H1 (cell line): ENCODE results near the gene ATP10D. TPM values are rescaled to one million over a fixed set of nuclear protein-coding genes. Genes with fewer than 3 reads are reported as not detected.

ENCODE experiments used
- CTCF ChIA-PET: fragments of 300-600 bp; sonication (Branson Sonifier 250); formaldehyde crosslinking; loops from one replicate; lab custom pipeline; 2021; ENCODE audit not compliant: partially characterized antibody; lab: Charles Lee
- POLR2A ChIA-PET: fragments of 300-600 bp; sonication (Branson Sonifier 250); formaldehyde crosslinking; loops from one replicate; lab custom pipeline; 2021; ENCODE audit warnings: inconsistent platforms; ENCODE audit not compliant: partially characterized antibody; lab: Charles Lee
- DNase-seq, 2 experiments: peaks; one replicate each; pipeline versions ENCODE4 v3.0.0 to v3.0.0-alpha.2; 2010 to 2022; ENCODE audit warnings: low spot score in 2 of 2, low read depth in 1 of 2, mixed read lengths in 1 of 2
- FAIRE-seq: peaks from 2 replicates; lab custom pipeline; 2011; peaks lifted over from hg19 to GRCh38; lab: Jason Lieb, UNC
- H2AFZ ChIP-seq: 2 replicates; pipeline ENCODE4 v1.8.1; 2012; ENCODE audit warnings: low read length, inconsistent platforms
- H2AK5ac ChIP-seq: 2 replicates; pipeline ENCODE4 v1.6.1; 2013; ENCODE audit warnings: low read depth, low read length
- H2BK120ac ChIP-seq: replicated peaks from 2 replicates; pipeline ENCODE3; 2013; ENCODE audit warnings: low read depth, low read length, inconsistent platforms
- H2BK12ac ChIP-seq: 2 replicates; pipeline ENCODE4 v1.6.1; 2013; ENCODE audit warnings: low read depth, low read length
- H2BK15ac ChIP-seq: 2 replicates; pipeline ENCODE4 v1.6.1; 2013; ENCODE audit warnings: low read length
- H2BK20ac ChIP-seq: 2 replicates; pipeline ENCODE4 v1.6.1; 2013; ENCODE audit warnings: low read length
- H2BK5ac ChIP-seq: 2 replicates; pipeline ENCODE4 v1.6.1; 2013; ENCODE audit warnings: low read depth, low read length
- H3K14ac ChIP-seq: 2 replicates; pipeline ENCODE4 v1.6.1; 2013; ENCODE audit warnings: inconsistent platforms; ENCODE audit not compliant: insufficient read length
- H3K18ac ChIP-seq: 2 replicates; pipeline ENCODE4 v1.6.1; 2013; ENCODE audit warnings: low read length; ENCODE audit errors: extremely low read depth
- H3K23ac ChIP-seq: 2 replicates; pipeline ENCODE4 v1.6.1; 2013; ENCODE audit warnings: inconsistent platforms; ENCODE audit not compliant: insufficient read length
- H3K23me2 ChIP-seq: 2 replicates; pipeline ENCODE4 v1.6.1; 2013; ENCODE audit warnings: low read depth, low read length
- H3K27ac ChIP-seq: 2 replicates; pipeline ENCODE4 v1.6.1; 2011; ENCODE audit warnings: low read depth, low read length, inconsistent platforms
- H3K27me3 ChIP-seq, 4 experiments: replicated peaks in 1 of 4; 1 replicate in 1 of 4; 2 replicates in 3 of 4; pipeline versions ENCODE4 v1.6.1 to v1.8.1; 2011 to 2013; ENCODE audit warnings: low read length in 3 of 4, mild to moderate bottlenecking in 3 of 4, inconsistent platforms in 2 of 4, mixed read lengths in 2 of 4, moderate library complexity in 1 of 4; ENCODE audit not compliant: control insufficient read depth in 3 of 4, insufficient read depth in 3 of 4; ENCODE audit errors: extremely low read depth in 1 of 4
- H3K36me3 ChIP-seq, 4 experiments: 2 replicates each; pipeline versions ENCODE4 v1.6.1 to v1.8.1; 2011 to 2013; ENCODE audit warnings: mild to moderate bottlenecking in 4 of 4, low read length in 3 of 4, moderate library complexity in 2 of 4, control low read depth in 1 of 4, inconsistent platforms in 1 of 4; ENCODE audit not compliant: insufficient read depth in 4 of 4, control insufficient read depth in 2 of 4
- H3K4ac ChIP-seq: replicated peaks from 2 replicates; pipeline ENCODE3; 2013; ENCODE audit warnings: low read length, low read depth, mixed read lengths, inconsistent platforms; ENCODE audit not compliant: insufficient read length
- H3K4me1 ChIP-seq, 4 experiments: replicated peaks in 1 of 4; 1 replicate in 1 of 4; 2 replicates in 3 of 4; pipeline versions ENCODE4 v1.6.1 to v1.8.1; 2011 to 2013; ENCODE audit warnings: low read length in 3 of 4, inconsistent platforms in 2 of 4, mixed read lengths in 1 of 4; ENCODE audit not compliant: insufficient read depth in 4 of 4, control insufficient read depth in 3 of 4
- H3K4me2 ChIP-seq, 2 experiments: 2 replicates each; pipeline versions ENCODE4 v1.6.1 to v1.8.1; 2011 to 2013; ENCODE audit warnings: low read depth in 2 of 2, low read length in 2 of 2, control low read depth in 1 of 2, inconsistent platforms in 1 of 2, mild to moderate bottlenecking in 1 of 2; ENCODE audit not compliant: insufficient read depth in 1 of 2
- H3K4me3 ChIP-seq, 4 experiments: fragments of 200-600, 300-600 bp in 1 of 4; sonication (generic), shearing (Covaris generic), sonication (Bioruptor Twin) in 1 of 4; 2 replicates each; pipeline versions ENCODE4 v1.5.1 to v1.8.1; 2011 to 2016; ENCODE audit warnings: low read length in 4 of 4, low read depth in 3 of 4, control low read depth in 2 of 4, inconsistent platforms in 2 of 4, mild to moderate bottlenecking in 2 of 4, mixed read lengths in 1 of 4, moderate library complexity in 1 of 4; ENCODE audit not compliant: insufficient read depth in 2 of 4; ENCODE audit errors: extremely low read depth in 1 of 4
- H3K56ac ChIP-seq: replicated peaks from 2 replicates; pipeline ENCODE3; 2013; ENCODE audit warnings: low read depth, mild to moderate bottlenecking, mixed read lengths, low read length, inconsistent platforms; ENCODE audit not compliant: insufficient read length
- H3K79me1 ChIP-seq: 2 replicates; pipeline ENCODE4 v1.6.1; 2013; ENCODE audit warnings: low read depth, low read length, control low read depth
- H3K79me2 ChIP-seq, 2 experiments: 2 replicates each; pipeline versions ENCODE4 v1.6.1 to v1.8.1; 2012 to 2013; ENCODE audit warnings: low read length in 2 of 2, mild to moderate bottlenecking in 2 of 2, inconsistent platforms in 1 of 2; ENCODE audit not compliant: insufficient read depth in 2 of 2, control insufficient read depth in 1 of 2
- H3K9ac ChIP-seq, 4 experiments: replicated peaks in 1 of 4; 1 replicate in 1 of 4; 2 replicates in 3 of 4; pipeline versions ENCODE4 v1.6.1 to v1.8.1; 2011 to 2013; ENCODE audit warnings: low read depth in 3 of 4, low read length in 3 of 4, control low read depth in 2 of 4, mild to moderate bottlenecking in 2 of 4, moderate library complexity in 2 of 4, inconsistent platforms in 1 of 4; ENCODE audit errors: extremely low read depth in 1 of 4
- H3K9me3 ChIP-seq, 2 experiments: 2 replicates each; pipeline versions ENCODE4 v1.6.1 to v1.8.1; 2012 to 2013; ENCODE audit warnings: mild to moderate bottlenecking in 2 of 2, moderate library complexity in 2 of 2, control low read depth in 1 of 2, inconsistent platforms in 1 of 2, low read depth in 1 of 2, low read length in 1 of 2, mixed read lengths in 1 of 2; ENCODE audit not compliant: insufficient read depth in 2 of 2
- H4K20me1 ChIP-seq, 2 experiments: replicated peaks in 1 of 2; 2 replicates each; pipeline versions ENCODE3 to v1.8.1; 2011 to 2013; ENCODE audit warnings: inconsistent platforms in 2 of 2, low read length in 2 of 2, mild to moderate bottlenecking in 1 of 2; ENCODE audit not compliant: insufficient read depth in 2 of 2, control insufficient read depth in 1 of 2
- H4K5ac ChIP-seq: 2 replicates; pipeline ENCODE4 v1.6.1; 2013; ENCODE audit warnings: low read length, low read depth, mixed read lengths, inconsistent platforms; ENCODE audit not compliant: insufficient read length
- H4K8ac ChIP-seq: 2 replicates; pipeline ENCODE4 v1.8.0; 2013; ENCODE audit warnings: mild to moderate bottlenecking, moderate library complexity, low read length, inconsistent platforms; ENCODE audit not compliant: insufficient read depth; ENCODE audit errors: extremely low read depth
- H4K91ac ChIP-seq: replicated peaks from 2 replicates; pipeline ENCODE3; 2013; ENCODE audit warnings: low read length, mixed read lengths, inconsistent platforms; ENCODE audit not compliant: insufficient read length
- CHD2 ChIP-seq: IDR thresholded peaks from 2 replicates; pipeline ENCODE4 v1.6.1; 2012; ENCODE audit warnings: low read length, improper control_type of control experiment
- EGR1 ChIP-seq: IDR thresholded peaks from 2 replicates; pipeline ENCODE4 v1.6.1; 2011; ENCODE audit warnings: low read depth, low read length, borderline replicate concordance
- FOSL1 ChIP-seq: IDR thresholded peaks from 2 replicates; pipeline ENCODE4 v1.6.1; 2011; ENCODE audit warnings: mild to moderate bottlenecking, low read depth, low read length, moderate library complexity; ENCODE audit not compliant: insufficient read depth
- HDAC2 ChIP-seq, 2 experiments: fragments of 300-600 bp in 1 of 2; sonication (generic) in 1 of 2; IDR thresholded peaks; 2 replicates each; pipeline ENCODE4 v1.6.1; 2011 to 2012; ENCODE audit warnings: low read depth in 2 of 2, low read length in 2 of 2, mild to moderate bottlenecking in 2 of 2, moderate library complexity in 2 of 2, borderline replicate concordance in 1 of 2, inconsistent platforms in 1 of 2
- JUN ChIP-seq: IDR thresholded peaks from 2 replicates; pipeline ENCODE4 v1.6.1; 2011; ENCODE audit warnings: low read depth, mild to moderate bottlenecking, improper control_type of control experiment, low read length
- JUND ChIP-seq: IDR thresholded peaks from 2 replicates; pipeline ENCODE4 v1.6.1; 2011; ENCODE audit warnings: mild to moderate bottlenecking, improper control_type of control experiment, low read length
- KDM5A ChIP-seq: fragments of 200-600 bp; IDR thresholded peaks from 2 replicates; pipeline ENCODE4 v1.7.1; 2012; ENCODE audit warnings: mild to moderate bottlenecking, low read length, inconsistent platforms, mixed read lengths
- MAFK ChIP-seq: IDR thresholded peaks from 2 replicates; pipeline ENCODE4 v1.6.1; 2012; ENCODE audit warnings: low read depth, mild to moderate bottlenecking, improper control_type of control experiment, low read length
- NRF1 ChIP-seq: IDR thresholded peaks from 2 replicates; pipeline ENCODE4 v1.6.1; 2011; ENCODE audit warnings: mild to moderate bottlenecking, low read depth, low read length, improper control_type of control experiment
- POLR2A ChIP-seq, 2 experiments: IDR thresholded peaks; 1 replicate in 1 of 2; 2 replicates in 1 of 2; pipeline ENCODE4 v1.6.1; 2011; ENCODE audit warnings: low read depth in 2 of 2, low read length in 2 of 2, mild to moderate bottlenecking in 2 of 2; ENCODE audit errors: control extremely low read depth in 1 of 2
- RBBP5 ChIP-seq: IDR thresholded peaks from 2 replicates; pipeline ENCODE4 v1.7.1; 2012; ENCODE audit warnings: low read depth, mild to moderate bottlenecking, inconsistent platforms, low read length, moderate library complexity, borderline replicate concordance
- SIN3A ChIP-seq, 2 experiments: IDR thresholded peaks in 1 of 2; conservative IDR thresholded peaks in 1 of 2; 2 replicates each; pipeline ENCODE4 v1.6.1; 2011 to 2012; ENCODE audit warnings: low read length in 2 of 2, improper control_type of control experiment in 1 of 2, low read depth in 1 of 2, mild to moderate bottlenecking in 1 of 2
- TCF12 ChIP-seq: IDR thresholded peaks from 2 replicates; pipeline ENCODE4 v1.6.1; 2011; ENCODE audit warnings: low read depth, mild to moderate bottlenecking, low read length
- WGBS, 2 experiments: shearing (Covaris generic) in 1 of 2; methylation state at CpG; one replicate each; pipeline versions ENCODE4 v1.1.6 to v1.1.7; 2013 to 2015; ENCODE audit warnings: low lambda C conversion rate in 2 of 2, mixed read lengths in 2 of 2, inconsistent platforms in 1 of 2, low coverage in 1 of 2, missing lambda C conversion rate in 1 of 2; ENCODE audit not compliant: insufficient replicate concordance in 2 of 2, insufficient coverage in 1 of 2, insufficient read length in 1 of 2; ENCODE audit errors: extremely low coverage in 1 of 2, missing lambda C conversion rate in 1 of 2; 5-methylcytosine and 5-hydroxymethylcytosine counted together
- polyA plus RNA-seq, 7 experiments: library from polyadenylated mRNA; depleted of rRNA in 3 of 7; stranded (reverse) in 5 of 7; unstranded in 2 of 7; fragments of >200 nt in 5 of 7; fragments of 200-250 nt in 2 of 7; gene quantifications; 1 replicate in 5 of 7; 2 replicates in 1 of 7; 4 replicates in 1 of 7; pipeline versions ENCODE4 v1.2.1 to v1.2.3, GENCODE V29; 2011 to 2013; ENCODE audit warnings: missing spikeins in 2 of 7, mixed read lengths in 2 of 7
- total RNA-seq: library from RNA; stranded (reverse); fragmentation: NEBNext Ultra II Directional; extraction: Animal tissue kit (Norgen Biotek cat#: 25700); gene quantifications from 2 replicates; pipeline ENCODE4 v1.2.1, GENCODE V29; 2021
- TF ChIP-seq, protein P1 (sequence below): IDR thresholded peaks from 2 replicates; pipeline ENCODE4 v1.6.1; 2011; ENCODE audit warnings: low read length, improper control_type of control experiment

ATP10D gene
- total and polyA plus RNA-seq, 2 of the 8 experiments (the other 6 are each of a cell fraction or from before 2014, with no cell fraction given) = 2.9 to 5.9 TPM

DNA sequence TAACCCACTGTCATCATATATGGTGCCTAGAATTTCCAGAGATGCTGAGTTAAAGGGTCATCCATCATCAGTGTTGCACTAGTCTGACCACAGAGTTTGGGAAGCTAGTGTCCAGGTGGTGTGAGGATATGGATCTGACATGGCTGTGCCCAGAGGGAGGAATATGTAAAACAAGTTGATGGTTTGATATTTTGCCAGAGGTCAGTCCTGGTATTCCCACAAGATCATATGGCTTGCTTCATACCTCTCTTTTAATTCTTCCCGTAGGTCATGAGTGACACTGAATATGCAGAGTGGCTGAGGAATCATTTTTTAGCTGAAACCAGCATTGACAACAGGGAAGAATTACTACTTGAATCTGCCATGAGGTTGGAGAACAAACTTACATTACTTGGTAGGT lies 75.6 kb downstream of the ATP10D start:
- no peak overlapping the region for H4K8ac ChIP-seq
- H3K79me2 ChIP-seq = no peaks in the 10 kb centered on the region
- H4K5ac ChIP-seq = no peak overlapping the region
- H2BK120ac ChIP-seq = no peak overlapping the region
- H2BK5ac ChIP-seq = no peak overlapping the region
- H3K4me2 ChIP-seq = no peak overlapping the region
- FAIRE-seq = no peak
- H3K23me2 ChIP-seq = no peaks in the 10 kb centered on the region
- H4K91ac ChIP-seq = no peak overlapping the region
- H3K14ac ChIP-seq = no peak overlapping the region
- no peak overlapping the region for H3K9ac ChIP-seq
- WGBS, 2 experiments = 94% methylated on average over 1 of the region's 1 CpG; no CpG with 5 or more reads in 1 of the 2 experiments
- H2BK12ac ChIP-seq = no peak overlapping the region
- no peak overlapping the region for H3K4me3 ChIP-seq
- H2BK15ac ChIP-seq = no peak overlapping the region
- POLR2A ChIA-PET = no interaction called here
- H3K79me1 ChIP-seq = no peaks in the 10 kb centered on the region
- no peak overlapping the region for H3K4ac ChIP-seq
- no peak overlapping the region for H3K27ac ChIP-seq
- peaks cover 0 to 2% (median 0%) of the 10 kb centered on the region in 4 experiments; a peak in 1 of 7 replicates for H3K4me1 ChIP-seq
- no peak for DNase-seq
- H2AK5ac ChIP-seq = no peak overlapping the region
- no peaks in the 10 kb centered on the region for H3K36me3 ChIP-seq
- no peaks in the 10 kb centered on the region for H4K20me1 ChIP-seq
- CTCF ChIA-PET = interaction anchor here (0.6 kb wide), 1 partner anchor 373 kb away, joined by 3 read pairs; no protein-coding TSS in a partner anchor
- H3K18ac ChIP-seq = no peak overlapping the region
- H3K9me3 ChIP-seq = no peaks in the 10 kb centered on the region
- H3K27me3 ChIP-seq = no peaks in the 10 kb centered on the region
- H3K23ac ChIP-seq = no peak overlapping the region
- no peak overlapping the region for H3K56ac ChIP-seq
- no peak overlapping the region for H2BK20ac ChIP-seq
- H2AFZ ChIP-seq = no peak overlapping the region
- no peak for TF ChIP-seq EGR1
- TF ChIP-seq, protein P1, sequence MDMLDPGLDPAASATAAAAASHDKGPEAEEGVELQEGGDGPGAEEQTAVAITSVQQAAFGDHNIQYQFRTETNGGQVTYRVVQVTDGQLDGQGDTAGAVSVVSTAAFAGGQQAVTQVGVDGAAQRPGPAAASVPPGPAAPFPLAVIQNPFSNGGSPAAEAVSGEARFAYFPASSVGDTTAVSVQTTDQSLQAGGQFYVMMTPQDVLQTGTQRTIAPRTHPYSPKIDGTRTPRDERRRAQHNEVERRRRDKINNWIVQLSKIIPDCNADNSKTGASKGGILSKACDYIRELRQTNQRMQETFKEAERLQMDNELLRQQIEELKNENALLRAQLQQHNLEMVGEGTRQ = no peak
- no peak for TF ChIP-seq RBBP5
- TF ChIP-seq NRF1 = no peak
- TF ChIP-seq SIN3A (conservative IDR thresholded peaks at IDR 0.05 in 1 of 2, IDR thresholded peaks at IDR 0.05 in 1 of 2; ENCODE audit: low read depth in 1 of 2, low read length in 2 of 2) = no peak
- no peak for TF ChIP-seq KDM5A
- no peak for TF ChIP-seq FOSL1
- no peak for TF ChIP-seq JUN
- no peak for TF ChIP-seq CHD2
- TF ChIP-seq POLR2A (IDR thresholded peaks at IDR 0.05; ENCODE audit: control extremely low read depth in 1 of 2, low read depth in 2 of 2, low read length in 2 of 2) = no peak
- no peak for TF ChIP-seq HDAC2 (IDR thresholded peaks at IDR 0.05; ENCODE audit: borderline replicate concordance in 1 of 2, low read depth in 2 of 2, low read length in 2 of 2)
- TF ChIP-seq TCF12 = no peak
- TF ChIP-seq MAFK = no peak
- no peak for TF ChIP-seq JUND
